ENCODE measurements around the gene MYNN. TPM values are rescaled to one million over a fixed set of nuclear protein-coding genes. Genes with fewer than 3 reads are reported as not detected.
A peak's percentile ranks its signal among the peaks of the same experiment; 100 is the strongest.

The MYNN gene
- total and polyA plus RNA-seq, 2 of the 13 experiments (the other 11 are each of a cell fraction or from before 2014, with no cell fraction given) = 10.4 to 17.6 TPM

- TF ChIP-seq, protein P1, sequence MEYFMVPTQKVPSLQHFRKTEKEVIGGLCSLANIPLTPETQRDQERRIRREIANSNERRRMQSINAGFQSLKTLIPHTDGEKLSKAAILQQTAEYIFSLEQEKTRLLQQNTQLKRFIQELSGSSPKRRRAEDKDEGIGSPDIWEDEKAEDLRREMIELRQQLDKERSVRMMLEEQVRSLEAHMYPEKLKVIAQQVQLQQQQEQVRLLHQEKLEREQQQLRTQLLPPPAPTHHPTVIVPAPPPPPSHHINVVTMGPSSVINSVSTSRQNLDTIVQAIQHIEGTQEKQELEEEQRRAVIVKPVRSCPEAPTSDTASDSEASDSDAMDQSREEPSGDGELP (IDR thresholded peaks at IDR 0.05; ENCODE audit: borderline replicate concordance, low read depth) = no peak
- TF ChIP-seq GZF1 (CRISPR knock-in tag; IDR thresholded peaks at IDR 0.05) (no peak), KLF6 (CRISPR knock-in tag; IDR thresholded peaks at IDR 0.05) (no peak), ELF1 (CRISPR knock-in tag; IDR thresholded peaks at IDR 0.05) (no peak; the same call in 1 of the 2 replicates), SMYD3 (CRISPR knock-in tag; IDR thresholded peaks at IDR 0.05) (no peak), MED1 (CRISPR knock-in tag; IDR thresholded peaks at IDR 0.05) (0 out of 2 replicates have a peak, but pooled peaks have one; percentile 33), ZFP36 (IDR thresholded peaks at IDR 0.05; ENCODE audit: borderline replicate concordance, low read depth, low read length, partially characterized antibody) (no peak), TGIF2 (CRISPR knock-in tag; IDR thresholded peaks at IDR 0.05) (no peak), ZNF367 (CRISPR knock-in tag; IDR thresholded peaks at IDR 0.05; ENCODE audit: borderline replicate concordance) (no peak), SAP130 (CRISPR knock-in tag; IDR thresholded peaks at IDR 0.05; ENCODE audit: low read depth) (peak; percentile 35), NR2F1 (CRISPR knock-in tag; IDR thresholded peaks at IDR 0.05) (no peak), ZNF253 (CRISPR knock-in tag; IDR thresholded peaks at IDR 0.05; ENCODE audit: borderline replicate concordance) (no peak), ELK4 (CRISPR knock-in tag; IDR thresholded peaks at IDR 0.05; ENCODE audit: borderline replicate concordance) (no peak), SATB2 (CRISPR knock-in tag; IDR thresholded peaks at IDR 0.05) (no peak), ZEB1 (IDR thresholded peaks at IDR 0.05; ENCODE audit: insufficient replicate concordance, low read depth) (no peak), TAF1 (CRISPR knock-in tag; IDR thresholded peaks at IDR 0.05) (peak; percentile 59), SALL2 (CRISPR knock-in tag; IDR thresholded peaks at IDR 0.05) (0 out of 2 replicates have a peak, but pooled peaks have one; percentile 30), ZNF362 (CRISPR knock-in tag; IDR thresholded peaks at IDR 0.05; ENCODE audit: borderline replicate concordance) (no peak), POLR2G (IDR thresholded peaks at IDR 0.05; ENCODE audit: low read depth, low read length) (no peak; the same call in 1 of the 2 replicates), CHD2 (IDR thresholded peaks at IDR 0.05; ENCODE audit: low read depth, low read length) (peak; percentile 70), ZNF768 (CRISPR knock-in tag; IDR thresholded peaks at IDR 0.05) (peak; percentile 72; the same call in 1 of the 2 replicates)
- TF ChIP-seq, protein P2, sequence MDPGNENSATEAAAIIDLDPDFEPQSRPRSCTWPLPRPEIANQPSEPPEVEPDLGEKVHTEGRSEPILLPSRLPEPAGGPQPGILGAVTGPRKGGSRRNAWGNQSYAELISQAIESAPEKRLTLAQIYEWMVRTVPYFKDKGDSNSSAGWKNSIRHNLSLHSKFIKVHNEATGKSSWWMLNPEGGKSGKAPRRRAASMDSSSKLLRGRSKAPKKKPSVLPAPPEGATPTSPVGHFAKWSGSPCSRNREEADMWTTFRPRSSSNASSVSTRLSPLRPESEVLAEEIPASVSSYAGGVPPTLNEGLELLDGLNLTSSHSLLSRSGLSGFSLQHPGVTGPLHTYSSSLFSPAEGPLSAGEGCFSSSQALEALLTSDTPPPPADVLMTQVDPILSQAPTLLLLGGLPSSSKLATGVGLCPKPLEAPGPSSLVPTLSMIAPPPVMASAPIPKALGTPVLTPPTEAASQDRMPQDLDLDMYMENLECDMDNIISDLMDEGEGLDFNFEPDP (CRISPR knock-in tag; conservative IDR thresholded peaks at IDR 0.05) = no peak
- TF ChIP-seq, protein P3, sequence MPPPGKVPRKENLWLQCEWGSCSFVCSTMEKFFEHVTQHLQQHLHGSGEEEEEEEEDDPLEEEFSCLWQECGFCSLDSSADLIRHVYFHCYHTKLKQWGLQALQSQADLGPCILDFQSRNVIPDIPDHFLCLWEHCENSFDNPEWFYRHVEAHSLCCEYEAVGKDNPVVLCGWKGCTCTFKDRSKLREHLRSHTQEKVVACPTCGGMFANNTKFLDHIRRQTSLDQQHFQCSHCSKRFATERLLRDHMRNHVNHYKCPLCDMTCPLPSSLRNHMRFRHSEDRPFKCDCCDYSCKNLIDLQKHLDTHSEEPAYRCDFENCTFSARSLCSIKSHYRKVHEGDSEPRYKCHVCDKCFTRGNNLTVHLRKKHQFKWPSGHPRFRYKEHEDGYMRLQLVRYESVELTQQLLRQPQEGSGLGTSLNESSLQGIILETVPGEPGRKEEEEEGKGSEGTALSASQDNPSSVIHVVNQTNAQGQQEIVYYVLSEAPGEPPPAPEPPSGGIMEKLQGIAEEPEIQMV (CRISPR knock-in tag; IDR thresholded peaks at IDR 0.05; ENCODE audit: low read depth) = no peak
Measured at GRCh38 chr3:169769287-169770181, 3.7 kb upstream of the MYNN start, which contains the start of gene ACTRT3 (continued).
